HEK293 (cell line): ENCODE data around the gene ETFBKMT.

Experiments used
- CTCF ChIA-PET: fragments of 350-600 bp; formaldehyde crosslinking; extraction: SDS; loops from one replicate; lab custom pipeline; 2021; ENCODE audit warnings: antibody characterized with exemption; lab: Yijun Ruan, JAX
- POLR2A ChIA-PET: fragments of 300-600 bp; formaldehyde crosslinking; extraction: SDS; loops from one replicate; lab custom pipeline; 2020; ENCODE audit warnings: antibody characterized with exemption, inconsistent platforms; lab: Yijun Ruan, JAX
- H3K27ac ChIP-seq: fragments of 200-500 bp; sonication (Bioruptor generic); 2 replicates; pipeline ENCODE4 v1.5.1; 2014; ENCODE audit warnings: low read depth, low read length, control low read depth, inconsistent platforms; ENCODE audit errors: extremely low read depth
- H3K36me3 ChIP-seq, 2 experiments: fragments of 200-500 bp in 1 of 2; sonication (Bioruptor generic) in 1 of 2; 1 replicate in 1 of 2; 2 replicates in 1 of 2; pipeline ENCODE4 v1.5.1; 2014 to 2017; ENCODE audit warnings: inconsistent platforms in 2 of 2, low read length in 2 of 2; ENCODE audit not compliant: control insufficient read depth in 2 of 2, insufficient read depth in 1 of 2
- H3K4me1 ChIP-seq: fragments of 200-500 bp; sonication (Bioruptor generic); 2 replicates; pipeline ENCODE4 v1.5.1; 2014; ENCODE audit warnings: mild to moderate bottlenecking, low read length, inconsistent platforms; ENCODE audit not compliant: control insufficient read depth, insufficient read depth
- H3K4me3 ChIP-seq: 2 replicates; pipeline ENCODE4 v1.5.1; 2011; ENCODE audit warnings: low read depth, mild to moderate bottlenecking, control low read depth, low read length, moderate library complexity
- H3K9me3 ChIP-seq: fragments of 200-500 bp; sonication (Bioruptor generic); 2 replicates; pipeline ENCODE4 v1.5.1; 2014; ENCODE audit warnings: low read depth, low read length, inconsistent platforms; ENCODE audit not compliant: control insufficient read depth, insufficient read depth
- KLF7 ChIP-seq: fragments of 450-650 bp; formaldehyde crosslinking; IDR thresholded peaks from 2 replicates; pipeline ENCODE4 v1.5.1; 2016; ENCODE audit warnings: missing biosample characterization, missing genetic modification characterization, borderline replicate concordance
- PRDM1 ChIP-seq: fragments of 450-650 bp; formaldehyde crosslinking; IDR thresholded peaks from 2 replicates; pipeline ENCODE4; 2016; ENCODE audit warnings: missing biosample characterization, missing genetic modification characterization
- REPIN1 ChIP-seq: fragments of 450-650 bp; formaldehyde crosslinking; IDR thresholded peaks from 2 replicates; pipeline ENCODE4 v1.5.1; 2017; ENCODE audit warnings: missing biosample characterization, missing genetic modification characterization, low read depth
- WT1 ChIP-seq: fragments of 450-650 bp; formaldehyde crosslinking; IDR thresholded peaks from 2 replicates; pipeline ENCODE4 v1.5.1; 2016; ENCODE audit warnings: missing biosample characterization, missing genetic modification characterization
- ZIC2 ChIP-seq: fragments of 450-650 bp; formaldehyde crosslinking; IDR thresholded peaks from 2 replicates; pipeline ENCODE4 v1.5.1; 2016; ENCODE audit warnings: missing biosample characterization, missing genetic modification characterization
- ZNF155 ChIP-seq: fragments of 450-650 bp; formaldehyde crosslinking; IDR thresholded peaks from 2 replicates; pipeline ENCODE4 v1.5.1; 2016; ENCODE audit warnings: missing biosample characterization, missing genetic modification characterization
- ZNF23 ChIP-seq: fragments of 450-650 bp; formaldehyde crosslinking; IDR thresholded peaks from 2 replicates; pipeline ENCODE4 v1.5.1; 2016; ENCODE audit warnings: missing biosample characterization, missing genetic modification characterization, borderline replicate concordance
- ZNF335 ChIP-seq: fragments of 450-650 bp; formaldehyde crosslinking; conservative IDR thresholded peaks from 2 replicates; pipeline ENCODE4 v1.5.1; 2016; ENCODE audit warnings: missing biosample characterization, missing genetic modification characterization
- ZNF473 ChIP-seq: fragments of 450-650 bp; formaldehyde crosslinking; IDR thresholded peaks from 2 replicates; pipeline ENCODE4 v1.5.1; 2017; ENCODE audit warnings: missing biosample characterization, missing genetic modification characterization
- ZNF501 ChIP-seq: fragments of 450-650 bp; formaldehyde crosslinking; IDR thresholded peaks from 2 replicates; pipeline ENCODE4 v1.5.1; 2016; ENCODE audit warnings: missing biosample characterization, missing genetic modification characterization
- ZNF530 ChIP-seq: fragments of 450-650 bp; formaldehyde crosslinking; IDR thresholded peaks from 2 replicates; pipeline ENCODE4 v1.5.1; 2016; ENCODE audit warnings: low read depth, missing biosample characterization, missing genetic modification characterization
- ZNF548 ChIP-seq: fragments of 450-650 bp; formaldehyde crosslinking; IDR thresholded peaks from 2 replicates; pipeline ENCODE4 v1.5.1; 2016; ENCODE audit warnings: missing biosample characterization, missing genetic modification characterization
- ZNF549 ChIP-seq: fragments of 450-650 bp; IDR thresholded peaks from 2 replicates; pipeline ENCODE4 v1.5.1; 2018; ENCODE audit warnings: missing biosample characterization, missing genetic modification characterization, mild to moderate bottlenecking, inconsistent platforms, moderate library complexity
- ZNF701 ChIP-seq: fragments of 450-650 bp; formaldehyde crosslinking; IDR thresholded peaks from 2 replicates; pipeline ENCODE4 v1.5.1; 2016; ENCODE audit warnings: missing biosample characterization, missing genetic modification characterization
- ZNF76 ChIP-seq: fragments of 450-650 bp; formaldehyde crosslinking; IDR thresholded peaks from 2 replicates; pipeline ENCODE4; 2016; ENCODE audit warnings: low read depth, missing biosample characterization, missing genetic modification characterization, borderline replicate concordance
- ZNF843 ChIP-seq: fragments of 450-650 bp; formaldehyde crosslinking; IDR thresholded peaks from 2 replicates; pipeline ENCODE4 v1.5.1; 2016; ENCODE audit warnings: missing biosample characterization, missing genetic modification characterization
- ZXDB ChIP-seq: fragments of 450-650 bp; formaldehyde crosslinking; IDR thresholded peaks from 2 replicates; pipeline ENCODE4 v1.5.1; 2016; ENCODE audit warnings: missing biosample characterization, missing genetic modification characterization
- TF ChIP-seq, protein P1 (sequence below): fragments of 450-650 bp; formaldehyde crosslinking; IDR thresholded peaks from 2 replicates; pipeline ENCODE4 v1.5.1; 2016; ENCODE audit warnings: missing biosample characterization, missing genetic modification characterization
- TF ChIP-seq, protein P2 (sequence below): fragments of 450-650 bp; formaldehyde crosslinking; IDR thresholded peaks from 2 replicates; pipeline ENCODE4 v1.5.1; 2017; ENCODE audit warnings: missing biosample characterization, missing genetic modification characterization
- TF ChIP-seq, protein P3 (sequence below): fragments of 450-650 bp; formaldehyde crosslinking; IDR thresholded peaks from 2 replicates; pipeline ENCODE4 v1.5.1; 2016; ENCODE audit warnings: missing biosample characterization, missing genetic modification characterization
- TF ChIP-seq, protein P4 (sequence below): fragments of 450-650 bp; formaldehyde crosslinking; IDR thresholded peaks from 2 replicates; pipeline ENCODE4 v1.5.1; 2016; ENCODE audit warnings: missing biosample characterization, missing genetic modification characterization

ETFBKMT gene

DNA sequence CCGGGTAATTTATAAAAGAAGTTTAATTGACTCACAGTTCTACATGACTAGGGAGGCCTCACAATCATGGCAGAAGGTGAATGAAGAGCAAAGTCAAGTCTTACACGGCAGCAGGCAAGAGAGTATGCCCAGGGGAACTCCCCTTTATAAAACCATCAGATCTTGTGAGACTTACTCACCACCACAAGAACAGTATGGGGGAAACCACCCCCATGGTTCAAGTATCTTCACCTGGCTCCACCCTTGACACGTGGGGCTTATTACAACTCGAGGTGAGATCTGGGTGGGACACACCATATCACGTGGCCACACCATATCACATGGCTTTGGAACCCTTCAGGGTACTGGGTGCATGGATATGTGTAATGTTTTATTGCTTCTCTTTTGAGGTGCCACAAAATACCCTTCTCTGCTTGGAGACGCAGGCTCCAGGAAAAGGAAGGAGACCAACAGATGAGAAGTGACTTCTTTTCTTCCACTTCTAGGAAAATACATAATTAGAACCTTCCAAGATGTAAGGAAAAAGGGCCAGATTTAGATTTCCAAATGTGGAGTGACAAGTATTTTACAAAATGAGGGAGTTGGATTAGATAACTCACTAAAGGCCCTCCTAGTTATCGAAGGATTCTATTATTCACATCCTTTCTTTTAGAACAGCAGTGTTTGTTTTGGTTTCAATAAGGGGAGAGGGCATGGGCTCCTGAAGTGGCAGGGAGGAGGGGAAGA, 33.1 kb upstream of the ETFBKMT start:
- no peak for TF ChIP-seq ZNF23 (tag by site-specific recombination)
- no peak for TF ChIP-seq ZNF76 (tag by site-specific recombination)
- TF ChIP-seq ZNF501 (tag by site-specific recombination), result no peak
- TF ChIP-seq, protein P1, sequence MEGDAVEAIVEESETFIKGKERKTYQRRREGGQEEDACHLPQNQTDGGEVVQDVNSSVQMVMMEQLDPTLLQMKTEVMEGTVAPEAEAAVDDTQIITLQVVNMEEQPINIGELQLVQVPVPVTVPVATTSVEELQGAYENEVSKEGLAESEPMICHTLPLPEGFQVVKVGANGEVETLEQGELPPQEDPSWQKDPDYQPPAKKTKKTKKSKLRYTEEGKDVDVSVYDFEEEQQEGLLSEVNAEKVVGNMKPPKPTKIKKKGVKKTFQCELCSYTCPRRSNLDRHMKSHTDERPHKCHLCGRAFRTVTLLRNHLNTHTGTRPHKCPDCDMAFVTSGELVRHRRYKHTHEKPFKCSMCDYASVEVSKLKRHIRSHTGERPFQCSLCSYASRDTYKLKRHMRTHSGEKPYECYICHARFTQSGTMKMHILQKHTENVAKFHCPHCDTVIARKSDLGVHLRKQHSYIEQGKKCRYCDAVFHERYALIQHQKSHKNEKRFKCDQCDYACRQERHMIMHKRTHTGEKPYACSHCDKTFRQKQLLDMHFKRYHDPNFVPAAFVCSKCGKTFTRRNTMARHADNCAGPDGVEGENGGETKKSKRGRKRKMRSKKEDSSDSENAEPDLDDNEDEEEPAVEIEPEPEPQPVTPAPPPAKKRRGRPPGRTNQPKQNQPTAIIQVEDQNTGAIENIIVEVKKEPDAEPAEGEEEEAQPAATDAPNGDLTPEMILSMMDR (tag by site-specific recombination), result no peak
- TF ChIP-seq ZNF335 (tag by site-specific recombination), result no peak
- TF ChIP-seq, protein P2, sequence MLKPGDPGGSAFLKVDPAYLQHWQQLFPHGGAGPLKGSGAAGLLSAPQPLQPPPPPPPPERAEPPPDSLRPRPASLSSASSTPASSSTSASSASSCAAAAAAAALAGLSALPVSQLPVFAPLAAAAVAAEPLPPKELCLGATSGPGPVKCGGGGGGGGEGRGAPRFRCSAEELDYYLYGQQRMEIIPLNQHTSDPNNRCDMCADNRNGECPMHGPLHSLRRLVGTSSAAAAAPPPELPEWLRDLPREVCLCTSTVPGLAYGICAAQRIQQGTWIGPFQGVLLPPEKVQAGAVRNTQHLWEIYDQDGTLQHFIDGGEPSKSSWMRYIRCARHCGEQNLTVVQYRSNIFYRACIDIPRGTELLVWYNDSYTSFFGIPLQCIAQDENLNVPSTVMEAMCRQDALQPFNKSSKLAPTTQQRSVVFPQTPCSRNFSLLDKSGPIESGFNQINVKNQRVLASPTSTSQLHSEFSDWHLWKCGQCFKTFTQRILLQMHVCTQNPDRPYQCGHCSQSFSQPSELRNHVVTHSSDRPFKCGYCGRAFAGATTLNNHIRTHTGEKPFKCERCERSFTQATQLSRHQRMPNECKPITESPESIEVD (tag by site-specific recombination), result no peak
- no peak for TF ChIP-seq ZNF548 (tag by site-specific recombination)
- TF ChIP-seq REPIN1, result no peak
- no peak for TF ChIP-seq ZNF155 (tag by site-specific recombination)
- no peak for TF ChIP-seq WT1 (tag by site-specific recombination)
- no peak for TF ChIP-seq ZXDB (tag by site-specific recombination)
- TF ChIP-seq KLF7 (tag by site-specific recombination), result no peak
- no peak for TF ChIP-seq ZNF701 (tag by site-specific recombination)
- TF ChIP-seq ZNF843 (tag by site-specific recombination), result no peak
- no peaks in the 10 kb centered on the region for H3K36me3 ChIP-seq
- H3K4me1 ChIP-seq, result peaks cover 4% of the 10 kb centered on the region
- H3K27ac ChIP-seq, result no peak overlapping the region
- H3K4me3 ChIP-seq, result no peak overlapping the region
- no peaks in the 10 kb centered on the region for H3K9me3 ChIP-seq
- CTCF ChIA-PET, result no interaction called here
- POLR2A ChIA-PET, result no interaction called here

DNA sequence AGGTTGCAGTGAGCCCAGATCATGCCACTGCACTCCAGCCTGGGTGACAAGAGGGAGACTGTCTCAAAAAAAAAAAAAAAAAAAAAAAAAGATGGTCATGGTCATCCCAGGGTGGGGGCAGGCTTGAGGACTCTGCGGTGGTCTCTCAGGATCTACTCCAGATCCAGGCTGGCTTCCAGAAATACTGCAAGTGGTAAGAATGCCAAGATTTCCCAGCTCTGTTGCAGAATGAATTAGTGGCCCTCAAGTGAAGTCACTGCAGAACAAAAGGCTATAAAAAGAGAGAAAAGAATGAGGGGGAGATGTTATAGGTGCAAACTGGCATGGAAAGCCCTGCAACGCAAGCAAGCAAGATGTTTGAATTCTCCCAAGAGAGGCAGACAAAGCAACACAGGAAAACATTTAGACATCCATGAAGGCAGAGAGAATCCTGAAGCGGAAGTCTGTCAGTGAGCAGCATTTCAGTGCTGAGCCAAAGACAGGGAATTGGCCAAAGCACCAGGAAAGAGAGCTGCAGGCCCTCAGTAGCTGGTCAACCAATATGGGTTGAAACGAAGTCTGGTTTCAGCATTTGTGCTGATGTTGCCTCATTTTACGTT, 31.9 kb upstream of the ETFBKMT start:
- H3K36me3 ChIP-seq, result no peaks in the 10 kb centered on the region
- ChIA-PET POLR2A (interaction anchor here (0.6 kb wide), 1 partner anchor 373 kb away, joined by 6 read pairs; no protein-coding TSS in a partner anchor), CTCF (interaction anchor here (0.6 kb wide), 1 partner anchor 1971 kb away, joined by 3 read pairs; no protein-coding TSS in a partner anchor)
- TF ChIP-seq ZNF473 (tag by site-specific recombination) (no peak), PRDM1 (no peak), ZNF549 (tag by site-specific recombination) (no peak), ZNF530 (tag by site-specific recombination) (no peak), ZIC2 (tag by site-specific recombination) (no peak)
- TF ChIP-seq, protein P3, sequence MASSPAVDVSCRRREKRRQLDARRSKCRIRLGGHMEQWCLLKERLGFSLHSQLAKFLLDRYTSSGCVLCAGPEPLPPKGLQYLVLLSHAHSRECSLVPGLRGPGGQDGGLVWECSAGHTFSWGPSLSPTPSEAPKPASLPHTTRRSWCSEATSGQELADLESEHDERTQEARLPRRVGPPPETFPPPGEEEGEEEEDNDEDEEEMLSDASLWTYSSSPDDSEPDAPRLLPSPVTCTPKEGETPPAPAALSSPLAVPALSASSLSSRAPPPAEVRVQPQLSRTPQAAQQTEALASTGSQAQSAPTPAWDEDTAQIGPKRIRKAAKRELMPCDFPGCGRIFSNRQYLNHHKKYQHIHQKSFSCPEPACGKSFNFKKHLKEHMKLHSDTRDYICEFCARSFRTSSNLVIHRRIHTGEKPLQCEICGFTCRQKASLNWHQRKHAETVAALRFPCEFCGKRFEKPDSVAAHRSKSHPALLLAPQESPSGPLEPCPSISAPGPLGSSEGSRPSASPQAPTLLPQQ (tag by site-specific recombination), result no peak
- TF ChIP-seq, protein P4, sequence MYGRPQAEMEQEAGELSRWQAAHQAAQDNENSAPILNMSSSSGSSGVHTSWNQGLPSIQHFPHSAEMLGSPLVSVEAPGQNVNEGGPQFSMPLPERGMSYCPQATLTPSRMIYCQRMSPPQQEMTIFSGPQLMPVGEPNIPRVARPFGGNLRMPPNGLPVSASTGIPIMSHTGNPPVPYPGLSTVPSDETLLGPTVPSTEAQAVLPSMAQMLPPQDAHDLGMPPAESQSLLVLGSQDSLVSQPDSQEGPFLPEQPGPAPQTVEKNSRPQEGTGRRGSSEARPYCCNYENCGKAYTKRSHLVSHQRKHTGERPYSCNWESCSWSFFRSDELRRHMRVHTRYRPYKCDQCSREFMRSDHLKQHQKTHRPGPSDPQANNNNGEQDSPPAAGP, result no peak
- no peak overlapping the region for H3K4me3 ChIP-seq
- H3K9me3 ChIP-seq, result no peaks in the 10 kb centered on the region
- H3K4me1 ChIP-seq, result peaks cover 4% of the 10 kb centered on the region
- no peak overlapping the region for H3K27ac ChIP-seq
